ENCODE data around the gene CHSY1. TPM values are rescaled to one million over a fixed set of nuclear protein-coding genes. Genes with fewer than 3 reads are reported as not detected.

CHSY1 gene
- total RNA-seq, 4 donors from 2014 or later, result 19.2 to 36.8 (median 28.1) TPM

DNA sequence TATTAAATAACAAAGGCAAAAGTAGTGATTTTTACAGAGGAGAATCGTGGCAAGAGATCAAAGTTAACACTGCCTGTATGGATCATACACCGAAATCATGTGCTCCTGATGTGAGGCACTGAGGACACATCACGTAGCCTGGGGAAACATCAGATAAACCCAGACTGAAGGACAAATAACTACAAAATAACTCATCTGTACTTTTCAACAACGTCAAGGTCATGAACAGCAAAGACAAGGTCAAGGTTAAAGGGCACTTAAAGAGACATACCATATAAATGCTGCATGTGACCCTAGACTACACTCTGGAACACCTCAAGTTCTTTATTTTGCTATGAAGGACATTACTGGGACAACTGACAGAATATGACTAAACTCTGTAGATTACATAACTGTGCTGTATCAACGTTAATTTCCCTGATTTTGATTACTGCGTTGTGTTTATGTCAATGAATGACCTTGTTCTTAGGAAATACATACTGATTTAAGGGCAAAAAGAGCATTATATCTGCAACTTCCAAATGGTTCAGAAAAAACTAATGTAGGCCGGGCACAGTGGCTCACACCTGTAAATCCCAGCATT is 48.1 kb downstream of the CHSY1 start:
- TF ChIP-seq, protein P1, sequence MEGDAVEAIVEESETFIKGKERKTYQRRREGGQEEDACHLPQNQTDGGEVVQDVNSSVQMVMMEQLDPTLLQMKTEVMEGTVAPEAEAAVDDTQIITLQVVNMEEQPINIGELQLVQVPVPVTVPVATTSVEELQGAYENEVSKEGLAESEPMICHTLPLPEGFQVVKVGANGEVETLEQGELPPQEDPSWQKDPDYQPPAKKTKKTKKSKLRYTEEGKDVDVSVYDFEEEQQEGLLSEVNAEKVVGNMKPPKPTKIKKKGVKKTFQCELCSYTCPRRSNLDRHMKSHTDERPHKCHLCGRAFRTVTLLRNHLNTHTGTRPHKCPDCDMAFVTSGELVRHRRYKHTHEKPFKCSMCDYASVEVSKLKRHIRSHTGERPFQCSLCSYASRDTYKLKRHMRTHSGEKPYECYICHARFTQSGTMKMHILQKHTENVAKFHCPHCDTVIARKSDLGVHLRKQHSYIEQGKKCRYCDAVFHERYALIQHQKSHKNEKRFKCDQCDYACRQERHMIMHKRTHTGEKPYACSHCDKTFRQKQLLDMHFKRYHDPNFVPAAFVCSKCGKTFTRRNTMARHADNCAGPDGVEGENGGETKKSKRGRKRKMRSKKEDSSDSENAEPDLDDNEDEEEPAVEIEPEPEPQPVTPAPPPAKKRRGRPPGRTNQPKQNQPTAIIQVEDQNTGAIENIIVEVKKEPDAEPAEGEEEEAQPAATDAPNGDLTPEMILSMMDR (IDR thresholded peaks at IDR 0.05; ENCODE audit: low read depth), result no peak

DNA sequence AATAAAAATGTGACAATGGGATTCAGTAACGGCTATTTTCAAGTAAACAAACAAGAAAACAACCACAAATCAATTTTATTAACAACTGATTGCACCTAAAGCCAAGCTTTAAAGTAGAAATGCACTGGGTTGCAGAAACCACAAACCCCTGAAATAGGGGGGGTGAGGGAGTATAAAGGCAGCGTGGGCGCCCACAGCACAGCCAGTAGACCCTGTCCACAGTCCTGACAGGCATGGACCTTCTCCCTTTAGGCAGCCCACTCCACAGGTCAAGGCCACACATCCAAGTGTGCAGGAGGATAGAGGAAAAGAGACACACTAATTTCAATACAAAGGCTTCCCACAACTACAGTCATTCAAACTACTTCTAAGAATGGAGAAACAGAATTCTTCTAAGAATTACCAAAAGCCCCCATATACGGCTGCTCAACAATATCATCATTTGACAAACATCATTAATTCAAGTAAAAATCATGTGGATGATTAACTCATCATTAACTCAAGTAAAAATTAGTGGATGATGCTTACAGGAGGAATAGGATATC is 48.7 kb downstream of the CHSY1 start:
- TF ChIP-seq, protein P1 (IDR thresholded peaks at IDR 0.05; ENCODE audit: low read depth), result no peak

DNA sequence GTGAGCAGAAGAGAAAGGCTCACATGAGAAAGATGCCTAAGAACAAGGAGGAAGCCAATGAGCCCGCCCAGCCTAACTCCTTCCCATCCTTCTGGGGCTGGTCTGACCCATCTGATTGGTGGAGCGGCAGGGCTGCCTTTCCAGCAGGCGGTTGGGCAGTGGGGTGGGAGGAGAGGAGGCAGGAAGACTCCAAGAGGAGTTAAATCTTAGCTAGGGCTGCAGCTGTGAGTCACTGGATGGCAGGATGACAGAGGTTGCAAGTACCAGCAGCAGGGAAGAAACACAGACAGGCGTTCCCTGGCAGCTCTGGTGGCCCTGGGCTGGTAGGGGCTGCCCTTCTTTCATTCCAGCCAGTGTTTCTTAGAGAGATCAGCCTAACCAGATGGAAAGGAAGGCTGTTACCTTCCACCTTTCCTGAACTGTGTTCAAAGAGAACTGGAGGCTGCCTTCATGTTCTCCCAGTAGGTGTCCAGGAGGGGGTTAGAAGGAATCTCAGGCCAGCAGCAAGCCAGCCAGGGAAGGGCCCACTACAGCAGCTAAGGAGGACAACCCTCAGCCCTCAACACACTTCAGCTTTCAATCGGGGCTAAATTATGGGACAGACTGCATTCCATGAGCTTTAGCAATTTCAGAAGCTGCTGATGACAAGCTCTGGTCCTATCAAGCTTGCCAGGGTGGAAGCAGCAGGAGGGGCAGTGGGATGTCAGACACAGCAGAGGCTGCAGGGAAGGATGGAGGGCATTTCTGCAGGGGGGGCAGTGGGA is 50.3 kb downstream of the CHSY1 start:
- TF ChIP-seq, protein P1 (IDR thresholded peaks at IDR 0.05; ENCODE audit: low read depth), result no peak

DNA sequence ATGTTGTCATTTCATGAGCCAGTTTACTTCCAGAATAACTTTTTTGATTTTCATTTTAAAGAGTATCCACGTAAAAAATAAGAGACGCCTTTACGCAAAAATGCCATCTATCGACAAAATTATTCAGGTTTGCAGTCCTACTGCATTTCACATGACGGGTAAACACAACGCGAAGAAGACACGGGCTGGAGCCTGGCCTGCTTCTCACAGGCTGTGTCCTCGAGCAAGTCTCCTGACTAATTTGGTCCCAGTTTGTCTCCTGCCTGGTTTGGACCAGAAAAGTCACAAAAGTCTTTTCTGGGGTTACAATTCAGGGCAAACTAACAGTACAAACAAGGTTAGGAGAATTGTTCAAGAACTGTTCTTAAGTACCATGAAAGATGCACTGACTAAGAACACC is 51.7 kb downstream of the CHSY1 start:
- TF ChIP-seq, protein P1 (IDR thresholded peaks at IDR 0.05; ENCODE audit: low read depth), result no peak

DNA sequence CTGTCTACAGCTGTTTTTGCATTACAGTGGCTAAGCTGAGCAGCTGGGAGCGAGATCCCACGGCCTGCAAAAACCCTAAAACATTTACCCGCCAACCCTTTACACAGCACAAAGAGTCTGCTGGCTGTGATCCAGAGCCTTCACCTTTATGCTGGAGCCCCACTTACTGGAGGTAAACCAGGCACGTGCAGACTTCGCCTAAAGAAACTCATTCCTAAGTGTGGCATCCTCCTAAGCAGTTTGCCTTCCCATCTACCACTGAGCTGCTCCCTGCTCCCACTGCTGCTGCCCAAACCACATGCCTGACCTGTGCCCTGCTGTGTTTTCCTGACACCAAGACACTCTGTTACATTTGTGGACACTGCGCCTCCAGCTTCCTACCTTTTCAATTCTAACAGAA is 53.0 kb downstream of the CHSY1 start:
- TF ChIP-seq, protein P1 (IDR thresholded peaks at IDR 0.05; ENCODE audit: low read depth), result no peak

DNA sequence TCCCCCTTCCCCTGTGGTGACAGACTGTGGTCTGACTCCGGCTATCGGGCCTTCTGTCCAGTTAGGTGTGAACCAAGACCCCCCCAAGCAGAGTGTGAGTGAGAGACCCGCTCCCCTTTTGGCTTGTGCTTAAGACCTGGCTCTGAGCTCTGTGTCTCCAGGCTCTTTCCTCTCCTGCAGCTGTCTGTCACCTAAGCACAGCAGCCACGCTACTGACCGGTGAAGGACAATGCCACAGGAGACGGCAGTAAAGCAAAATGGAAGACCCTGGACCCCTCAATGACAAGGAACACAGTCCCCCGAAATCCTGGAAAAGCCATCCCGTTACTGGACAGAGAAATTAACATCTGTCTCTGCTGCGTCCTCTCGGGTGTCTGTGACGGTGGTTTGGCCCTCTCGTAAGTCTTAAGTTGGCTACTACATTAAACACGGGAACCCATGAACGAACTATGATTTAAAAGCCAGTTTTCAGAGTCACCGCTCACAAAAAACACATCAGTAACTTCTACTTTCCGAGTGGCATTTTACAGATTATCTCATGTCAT is 53.7 kb downstream of the CHSY1 start:
- TF ChIP-seq, protein P1 (IDR thresholded peaks at IDR 0.05; ENCODE audit: low read depth), result no peak

DNA sequence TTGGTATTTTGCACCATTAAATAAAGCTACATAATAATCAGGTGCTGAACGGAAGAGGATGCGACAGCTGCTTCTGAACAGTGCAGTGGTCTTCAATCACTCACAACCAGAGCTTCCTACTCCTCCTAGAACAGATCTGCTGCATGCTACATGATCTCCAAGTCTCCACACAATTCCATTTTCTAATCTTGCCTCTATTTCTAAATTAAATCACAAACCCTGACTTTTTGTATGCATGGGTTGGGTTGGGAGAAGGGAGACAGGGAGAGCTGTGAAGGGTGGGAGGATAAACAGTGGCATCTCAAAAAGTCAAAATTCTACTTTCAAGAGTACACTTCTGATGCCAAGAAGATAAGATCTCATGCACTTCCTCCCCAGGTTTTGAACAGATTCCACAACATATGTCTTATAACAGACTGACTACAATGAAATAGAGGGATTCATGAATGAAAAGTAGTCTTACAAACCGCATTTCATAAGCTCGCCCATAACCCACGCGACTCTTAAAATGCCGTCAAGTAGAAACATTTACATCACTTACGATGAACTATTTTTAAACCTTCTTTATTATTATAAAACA is 57.2 kb downstream of the CHSY1 start:
- TF ChIP-seq, protein P1 (IDR thresholded peaks at IDR 0.05; ENCODE audit: low read depth), result no peak
